Hypothalamus (tissue), 51 donors: ENCODE measurements around the gene PABPN1L.

Source experiments
- DNase-seq, 51 donors: peaks; one replicate each; lab custom pipeline; 2025; lab: John Stamatoyannopoulos, UW

The PABPN1L gene

DNA sequence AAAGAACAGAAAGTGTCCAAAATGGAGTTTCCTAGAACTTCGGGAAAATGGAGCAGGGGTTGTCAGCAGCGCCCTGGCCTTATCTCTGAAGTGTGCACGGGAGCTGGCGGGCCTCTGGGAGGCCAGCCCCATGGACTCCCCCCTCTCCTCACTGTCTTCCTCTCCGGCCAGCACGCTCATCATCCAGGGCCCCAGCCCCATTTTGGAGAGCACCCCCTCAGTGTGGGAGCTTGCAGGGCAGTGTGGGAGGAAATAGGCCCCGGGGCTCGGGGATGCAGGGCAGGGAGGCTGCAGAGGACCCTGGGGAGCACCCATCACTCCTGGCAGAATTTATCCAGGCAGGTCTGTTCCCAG, 4.9 kb upstream of the PABPN1L start:
- DNase-seq: no peak

DNA sequence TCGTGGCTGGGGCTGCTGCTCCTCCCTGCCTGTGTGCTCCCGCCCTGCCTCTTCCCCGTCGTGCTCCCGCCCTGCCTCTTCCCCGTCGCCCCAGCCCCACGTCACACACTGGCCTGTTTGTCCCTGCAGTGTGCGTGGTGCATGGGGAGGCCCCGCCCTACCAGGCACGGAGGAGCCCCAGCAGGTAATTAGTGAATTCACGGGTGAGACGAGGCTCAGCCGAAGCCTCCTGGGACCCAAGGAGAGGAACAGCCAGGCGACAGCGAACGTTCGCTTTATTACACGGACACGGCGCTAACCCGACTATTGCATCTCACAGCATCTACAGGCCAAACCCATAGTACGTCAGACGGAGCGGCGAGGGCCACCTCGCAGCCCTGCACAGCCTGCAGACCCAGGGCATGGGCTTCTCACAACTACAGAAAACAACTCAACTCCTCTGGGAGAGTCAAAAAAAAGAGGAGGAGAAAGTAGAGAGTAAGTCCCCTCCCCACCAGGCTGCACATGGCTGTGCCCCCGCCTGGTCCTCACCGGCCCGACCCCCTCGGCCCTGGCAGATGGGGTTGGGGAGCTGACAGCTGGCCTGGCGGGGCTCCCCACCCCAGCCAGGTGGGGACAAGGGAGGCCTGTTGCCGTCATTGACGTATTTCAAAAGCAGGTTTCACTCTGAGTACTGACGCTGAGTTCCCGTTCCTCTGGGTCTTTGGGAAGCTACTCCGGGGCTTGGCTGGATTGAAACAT, 4.3 kb upstream of the PABPN1L start:
- no peak for DNase-seq

DNA sequence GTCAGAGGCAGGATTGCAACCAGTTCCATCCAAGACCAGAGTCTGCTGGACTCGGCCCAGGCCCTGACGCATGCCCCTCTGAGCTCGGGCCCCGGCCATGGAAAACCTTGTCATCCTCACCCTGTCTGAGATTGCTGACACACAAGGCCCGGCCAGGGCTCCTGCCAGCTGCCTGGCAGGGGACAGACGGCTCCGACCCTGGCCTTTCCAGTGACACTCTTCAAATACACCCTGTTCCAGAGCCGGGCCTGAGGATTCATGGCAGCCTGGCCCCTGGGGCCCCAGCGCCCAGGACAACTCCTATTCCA, 3.2 kb upstream of the PABPN1L start:
- no peak for DNase-seq

DNA sequence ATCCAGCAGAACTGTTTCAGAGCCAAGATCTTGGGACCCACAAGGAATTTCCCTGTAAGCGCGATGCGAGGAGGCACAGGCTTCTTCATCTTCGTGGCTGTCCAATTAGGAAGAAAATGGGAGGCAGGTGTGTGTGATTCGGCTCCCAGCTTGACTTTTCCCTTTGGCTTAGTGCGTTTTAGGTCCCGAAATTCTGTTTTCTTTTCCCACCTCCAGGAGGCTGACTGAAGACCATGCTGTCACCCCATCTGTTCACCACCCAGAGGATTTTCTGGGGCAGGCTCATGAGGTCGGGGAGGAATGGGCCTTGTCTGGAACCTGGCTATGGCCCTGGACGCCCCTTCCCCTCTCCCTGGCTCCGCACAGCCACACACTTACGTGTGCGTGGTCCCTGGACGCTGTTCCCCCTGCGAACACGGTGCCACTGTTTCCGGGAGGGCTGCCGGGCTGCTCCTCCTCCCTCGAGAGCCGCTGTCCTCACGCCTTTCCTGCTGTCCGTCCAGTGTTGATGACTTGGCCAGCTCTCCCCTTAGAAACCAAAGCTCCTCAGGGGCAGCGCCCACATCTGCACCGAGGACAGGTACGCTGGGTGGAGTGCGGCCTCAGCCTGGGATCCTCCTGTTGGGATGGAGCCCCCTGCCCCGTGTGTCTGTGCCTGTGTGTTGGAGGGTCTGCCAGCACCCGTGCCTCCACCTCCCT, 2.7 kb upstream of the PABPN1L start:
- no peak for DNase-seq

DNA sequence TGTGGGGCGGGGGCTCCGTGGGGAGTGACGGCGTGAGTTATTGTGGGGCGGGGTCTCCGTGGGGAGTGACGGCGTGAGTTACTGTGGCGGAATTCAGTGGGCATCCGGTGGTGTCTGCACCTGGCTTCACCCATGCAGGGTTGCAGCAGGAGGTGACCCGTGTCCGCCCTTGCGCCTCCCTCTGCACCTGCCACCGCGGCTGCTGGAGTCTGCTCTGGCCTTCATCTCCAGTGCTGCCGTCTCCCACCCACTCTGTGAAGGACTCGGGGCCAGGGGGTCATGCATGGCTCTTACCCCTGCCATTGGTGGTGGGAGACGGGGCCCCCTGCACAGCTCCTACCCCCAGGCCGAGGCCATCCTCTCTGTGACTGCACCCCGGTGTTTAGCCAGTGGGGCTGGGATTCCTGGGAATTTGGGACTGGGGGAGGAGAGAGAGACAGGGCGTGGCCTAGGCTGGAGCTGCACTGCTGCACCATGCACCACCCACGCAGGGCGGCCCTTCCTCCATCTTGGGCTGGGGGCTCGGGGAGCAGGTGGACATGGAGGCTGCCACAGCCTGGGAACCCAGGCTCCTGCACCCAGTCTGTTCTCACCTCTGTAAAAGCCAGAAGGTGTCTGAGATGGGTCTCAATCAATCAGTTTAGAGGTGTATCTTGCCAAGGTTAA, 1.3 kb upstream of the PABPN1L start:
- DNase-seq: no peak

DNA sequence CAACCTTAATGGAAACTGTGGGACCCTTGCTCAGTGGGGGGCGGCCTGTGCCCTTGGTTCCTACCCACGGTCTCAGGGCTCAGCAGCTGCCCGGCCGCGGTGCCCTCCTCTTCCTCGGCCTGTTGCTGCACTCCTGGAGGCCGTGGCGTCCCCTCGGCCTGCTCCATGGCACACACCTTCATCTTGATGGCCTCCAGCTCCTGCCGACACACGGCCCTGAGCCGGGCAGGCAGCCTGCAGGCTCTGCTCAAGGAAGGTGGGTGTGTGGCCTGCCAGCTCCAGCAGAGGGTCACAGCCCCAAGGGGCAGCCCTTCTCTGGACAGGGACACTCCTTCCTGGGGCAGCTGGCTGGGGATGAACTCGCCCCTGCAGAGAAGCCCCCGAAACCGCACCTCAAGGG, 718 bp downstream of the PABPN1L start:
- no peak for DNase-seq

DNA sequence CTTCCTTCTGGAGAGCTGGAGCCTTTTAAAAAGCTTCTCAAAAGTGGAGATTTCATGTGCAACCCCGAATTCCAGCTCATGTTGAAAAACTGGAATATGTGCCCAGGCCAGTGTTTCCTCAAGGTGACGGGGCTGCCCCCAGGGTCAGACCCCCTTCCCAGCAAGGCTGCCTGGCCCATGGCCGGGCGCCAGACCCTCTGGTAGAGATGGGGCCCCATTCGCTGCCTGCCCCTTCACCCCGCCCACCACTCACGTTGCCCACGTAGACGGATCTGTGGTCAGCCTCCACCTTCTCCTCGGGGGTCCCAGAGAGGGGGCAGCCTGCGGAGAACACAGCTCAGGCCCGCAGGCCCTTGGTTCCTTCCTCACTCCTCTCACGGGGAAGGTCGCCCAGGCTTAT, 1.1 kb downstream of the PABPN1L start:
- no peak for DNase-seq

DNA sequence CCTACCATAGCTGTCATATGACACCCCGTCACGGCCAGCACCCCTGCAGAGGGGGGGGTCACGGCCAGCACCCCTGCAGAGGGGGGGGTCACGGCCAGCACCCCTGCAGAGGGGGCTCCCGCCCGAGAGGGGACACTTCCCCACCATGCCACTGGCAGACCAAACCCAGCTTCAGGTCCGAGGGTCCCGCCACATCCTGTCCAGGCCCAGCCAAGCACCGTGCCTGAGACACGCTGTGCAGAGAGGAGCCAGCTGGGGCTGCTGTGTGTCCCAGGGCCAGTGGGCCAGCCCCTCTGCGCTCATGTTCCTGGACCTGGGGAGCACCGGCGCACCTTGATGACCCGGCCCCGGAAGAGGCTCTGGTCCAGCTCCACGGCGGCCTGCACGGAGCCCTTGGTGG, 1.9 kb downstream of the PABPN1L start:
- DNase-seq: no peak

DNA sequence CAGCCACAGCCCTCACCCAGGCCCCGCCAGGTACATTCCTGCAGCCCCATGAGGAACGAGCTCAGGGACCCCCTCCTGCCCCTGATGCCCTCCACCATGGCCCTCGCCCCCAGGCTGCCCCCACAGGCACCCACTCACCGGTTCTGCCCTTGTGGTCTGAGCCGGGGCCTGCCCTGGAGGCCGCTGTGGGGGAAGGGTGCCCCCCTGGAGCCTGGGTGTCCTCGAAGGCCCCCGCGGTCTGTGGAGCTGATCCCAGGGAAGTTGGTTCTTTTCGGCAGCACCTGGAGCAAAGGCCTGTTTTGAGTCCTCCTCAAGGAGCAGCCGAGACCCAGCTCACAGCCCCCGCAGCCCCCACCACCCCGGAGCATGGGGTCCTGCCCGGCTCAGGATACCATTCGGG, 2.4 kb downstream of the PABPN1L start:
- no peak for DNase-seq

DNA sequence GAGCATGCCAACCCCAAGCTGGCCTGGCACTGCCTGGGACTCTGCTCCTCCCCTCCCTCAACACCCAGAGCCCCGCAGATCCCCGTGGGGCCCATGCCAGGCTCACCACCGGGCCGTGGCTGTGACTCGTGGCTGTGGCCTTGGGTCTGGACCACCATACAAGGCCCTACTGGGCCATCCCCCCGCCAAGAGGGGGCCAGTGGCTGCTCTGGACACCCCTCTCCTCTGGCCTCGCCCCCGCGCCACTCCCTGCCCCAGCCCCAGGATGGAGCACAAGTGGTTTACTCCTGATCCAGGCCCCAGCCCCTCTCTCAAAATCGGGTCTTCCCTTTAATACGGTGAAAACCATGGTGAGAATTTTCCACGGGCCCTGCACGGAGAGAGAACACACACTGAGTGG, 3.0 kb downstream of the PABPN1L start:
- no peak for DNase-seq

DNA sequence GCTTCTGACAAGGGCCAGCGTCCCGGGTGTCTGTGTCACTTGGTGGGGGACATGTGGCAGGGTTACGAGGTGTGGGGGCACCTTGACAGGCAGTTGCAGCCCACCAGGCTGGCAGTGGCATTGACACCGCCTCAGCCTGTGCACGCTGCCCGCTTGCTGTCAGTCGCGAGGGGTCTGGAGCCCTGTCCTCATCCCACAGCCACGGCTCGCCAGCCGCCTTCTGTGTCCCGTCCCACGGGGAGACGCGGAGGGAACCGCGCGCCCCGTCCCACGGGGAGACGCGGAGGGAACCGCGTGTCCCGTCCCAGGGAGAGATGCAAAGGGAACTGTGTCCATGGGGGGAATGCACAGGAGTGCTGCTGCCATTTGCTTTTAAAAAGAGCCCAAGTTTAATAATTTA, 3.5 kb downstream of the PABPN1L start:
- no peak for DNase-seq

DNA sequence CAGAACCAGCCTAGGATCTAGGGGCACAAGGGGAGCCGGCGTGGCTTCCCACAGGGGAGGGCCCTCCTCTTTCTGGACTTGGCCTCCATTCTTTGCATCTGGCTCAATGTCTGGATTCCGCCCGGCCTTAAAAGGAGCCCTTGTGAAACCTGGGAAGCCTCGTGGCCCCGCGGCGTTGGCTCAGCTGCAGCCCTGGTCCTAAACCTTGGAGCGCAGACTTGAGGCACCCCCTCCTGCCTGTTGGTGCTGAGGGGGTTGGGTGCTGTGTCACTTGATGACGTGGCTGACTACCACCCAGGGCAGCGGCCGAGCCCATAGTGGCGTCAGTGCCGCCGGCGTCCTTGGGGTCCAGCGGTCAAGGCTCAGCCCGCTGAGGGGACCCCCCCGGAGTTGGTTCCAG, 5.1 kb downstream of the PABPN1L start:
- DNase-seq: no peak

DNA sequence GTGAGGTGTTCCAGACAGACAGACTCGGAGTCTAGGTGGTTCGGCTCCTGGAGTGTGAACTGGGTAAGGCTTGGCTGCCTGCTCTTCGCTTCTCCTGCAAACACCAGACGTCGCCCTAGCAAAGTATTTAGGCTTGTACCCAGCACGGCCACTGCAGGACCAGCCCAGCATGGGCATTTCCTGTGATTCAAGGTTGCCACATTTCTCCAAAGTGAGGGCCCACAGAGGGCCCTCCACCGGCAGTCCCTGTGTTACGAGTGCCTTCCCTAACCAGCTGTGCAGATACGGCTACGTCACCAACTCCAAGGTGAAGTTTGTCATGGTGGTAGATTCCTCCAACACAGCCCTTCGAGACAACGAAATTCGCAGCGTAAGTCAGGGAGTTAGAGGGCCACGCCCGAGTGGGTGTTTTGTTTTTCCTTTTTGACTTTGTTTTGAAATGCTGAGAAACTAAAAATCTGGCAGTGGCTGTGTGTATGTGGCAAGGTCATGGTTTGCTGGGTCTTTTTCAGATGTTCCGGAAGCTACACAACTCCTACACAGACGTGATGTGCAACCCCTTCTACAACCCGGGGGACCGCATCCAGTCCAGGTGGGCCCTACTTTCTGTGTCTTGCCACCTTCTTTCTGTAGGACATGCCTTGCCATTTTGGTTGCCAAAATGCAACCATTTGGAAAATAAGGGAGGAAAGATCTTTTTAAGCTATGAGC, 6.9 kb downstream of the PABPN1L start:
- DNase-seq: no peak

DNA sequence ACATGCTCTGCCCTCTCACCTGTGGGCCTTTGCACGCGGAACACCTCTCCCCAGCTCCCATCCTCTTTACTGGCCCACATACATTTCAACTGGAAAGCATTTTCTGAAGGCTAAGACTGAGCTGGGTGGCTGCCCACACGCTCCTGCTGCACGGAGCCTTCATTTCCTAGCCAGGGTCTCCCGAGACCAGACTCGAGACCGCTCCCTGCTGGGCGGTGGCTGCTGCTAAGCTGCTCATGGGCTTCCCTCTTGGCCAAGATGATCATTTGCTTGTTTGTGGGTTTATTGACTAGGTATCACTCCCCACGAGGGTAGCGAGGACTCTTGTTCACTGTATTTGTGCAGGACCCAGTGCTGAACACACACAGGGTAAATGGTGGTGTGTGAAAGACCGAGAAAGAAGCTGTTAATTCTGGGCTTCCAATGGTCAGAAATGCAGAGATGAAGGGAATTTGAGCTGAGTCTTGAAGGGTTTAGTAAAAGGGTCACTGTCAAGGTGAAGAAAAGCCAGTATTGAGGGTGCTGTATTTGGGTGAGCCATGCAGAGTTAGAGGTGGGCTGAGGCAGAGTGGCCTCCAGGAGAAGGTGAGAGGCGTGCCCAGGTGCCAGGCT, 8.6 kb downstream of the PABPN1L start:
- peak in 50 of 51 donors; percentile 9 to 83 (median 54) for DNase-seq

DNA sequence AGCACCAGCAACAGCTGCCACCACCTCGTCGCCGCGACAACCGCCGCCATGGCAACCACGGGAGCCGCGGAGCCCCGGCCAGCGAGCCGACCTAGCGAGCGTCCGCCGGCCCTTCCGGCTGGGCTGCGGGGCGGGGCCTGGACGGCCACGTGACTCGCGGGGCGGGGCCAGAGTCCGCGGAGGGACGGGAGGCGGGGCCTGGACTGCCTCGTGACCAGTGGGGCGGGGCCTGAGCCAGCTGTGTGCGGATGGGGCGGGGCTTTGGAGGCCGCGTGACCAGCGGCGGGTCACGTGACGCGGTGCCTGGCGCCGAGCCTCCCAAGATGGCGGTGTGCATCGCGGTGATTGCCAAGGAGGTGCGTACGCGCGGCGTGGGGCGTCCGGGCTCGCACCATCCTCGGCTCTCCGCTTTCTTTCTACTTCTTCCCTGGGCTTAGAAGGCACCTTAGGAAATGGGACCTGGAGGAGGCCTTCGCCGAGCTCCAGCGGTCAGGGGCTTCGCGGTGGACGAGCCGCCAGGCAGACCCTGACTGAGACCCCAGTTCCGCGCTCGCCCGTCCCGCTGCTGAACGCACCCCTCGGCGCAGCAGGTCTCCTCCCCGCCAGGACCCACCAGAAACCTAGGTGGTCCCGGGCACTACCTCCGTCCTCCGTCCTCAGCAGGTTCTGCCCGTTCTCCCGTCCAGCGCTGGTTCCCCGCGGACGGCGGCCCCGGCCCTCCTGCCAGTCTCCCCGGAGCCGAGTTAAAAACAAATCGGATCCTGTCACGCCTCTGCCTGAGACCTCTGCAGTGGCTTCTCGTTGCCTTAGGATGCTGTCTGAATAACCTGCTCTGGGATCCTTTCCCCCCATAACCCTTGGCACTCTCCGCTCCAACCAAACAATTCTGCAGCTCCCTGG, 9.4 kb downstream of the PABPN1L start, which contains the start of the genes GALNS and TRAPPC2L:
Gene GALNS (minus strand): TSS at position 120 of the 900 bp plus-strand sequence. CDS start 70 bp downstream, at position 50.
Gene TRAPPC2L (plus strand): TSS at position 300 of the 900 bp plus-strand sequence. CDS start 24 bp downstream, at position 324.
- DNase-seq: peak; percentile 63 to 100 (median 98)

DNA sequence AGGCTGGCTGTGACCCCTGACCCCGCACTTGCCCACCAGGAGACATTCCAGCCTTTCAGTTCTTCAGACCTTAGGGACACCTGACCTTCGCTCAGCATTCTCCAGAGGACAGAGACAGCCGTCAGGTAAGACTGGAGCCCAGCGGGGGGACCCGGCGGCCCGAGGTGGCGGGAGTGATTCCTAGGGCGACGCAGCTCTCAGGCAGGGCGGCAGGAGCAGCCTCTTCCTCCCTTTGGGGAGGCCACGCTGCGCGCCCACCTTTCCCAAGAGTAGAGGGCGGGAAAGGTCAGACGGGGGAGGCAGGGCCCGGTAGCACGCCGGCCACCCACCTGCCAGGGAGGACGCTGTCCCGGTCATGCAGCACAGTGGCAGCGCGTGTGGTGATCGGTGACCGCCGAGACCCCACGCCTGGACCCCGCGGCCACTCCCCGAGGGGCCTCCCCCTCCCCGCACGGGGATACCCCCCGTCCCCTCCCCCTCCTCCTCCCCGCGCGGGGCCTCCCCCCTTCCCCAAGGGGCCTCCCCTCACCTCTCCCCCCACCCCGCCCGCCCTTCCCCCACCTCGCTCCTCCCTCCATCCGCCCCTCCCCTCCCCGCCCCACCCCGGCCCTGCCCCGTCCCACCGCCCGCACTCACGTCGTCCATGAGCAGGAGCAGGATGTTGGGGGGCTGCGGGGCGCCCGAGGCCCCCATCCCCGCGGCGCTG, 10.2 kb downstream of the PABPN1L start:
- DNase-seq: peak in 6 of 51 donors; percentile 24 to 53 (median 44)

DNA sequence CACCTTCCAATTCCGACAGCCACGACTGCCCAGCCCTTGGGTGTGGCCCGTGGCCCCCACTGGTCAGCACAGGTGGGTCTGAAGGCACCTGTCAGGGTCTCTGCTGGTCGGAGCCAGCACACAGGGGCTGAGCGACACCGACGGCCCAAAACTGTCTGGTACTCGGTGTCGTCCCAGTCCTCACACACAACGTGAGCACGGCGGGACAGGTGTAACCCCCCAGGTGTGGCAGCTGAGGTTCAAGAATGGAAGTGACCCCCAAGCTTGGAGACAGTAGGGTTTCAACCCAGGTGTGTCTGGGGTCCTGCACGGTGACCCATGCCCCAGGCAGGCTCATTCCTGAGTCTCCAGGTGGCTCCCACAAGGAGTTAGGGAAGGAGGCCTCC, 10.7 kb downstream of the PABPN1L start:
- DNase-seq: no peak

DNA sequence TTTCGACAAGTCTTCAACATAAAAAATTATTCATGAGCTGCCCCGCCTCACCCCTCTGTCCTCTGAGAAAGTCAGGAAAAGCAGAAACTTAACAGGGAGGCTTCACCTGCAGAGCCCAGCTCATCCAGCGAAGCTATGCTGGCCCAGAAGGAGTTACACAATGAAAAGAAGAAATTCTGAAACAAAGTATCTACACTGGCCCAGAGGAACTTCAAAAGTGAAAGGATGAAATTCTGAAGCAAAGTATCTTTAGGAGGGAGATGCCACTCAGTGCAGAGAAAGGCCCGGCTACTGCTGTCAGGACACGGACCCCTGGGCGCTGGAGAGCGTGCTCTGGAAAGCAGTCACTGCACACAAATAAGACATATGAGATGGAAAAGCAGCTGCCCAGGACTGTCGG, 11.3 kb downstream of the PABPN1L start:
- peak in 1 of 51 donors; percentile 3 for DNase-seq
